HL-60/S4 (cell line): ENCODE measurements around the gene LRRFIP1.
"Not testable (repeated sequence)": the region's sequence is repeated elsewhere in the genome, so short reads cannot be mapped to it uniquely, and the experiment has no call there.

Experiments used
- in situ Hi-C: fragments of 300-500 bp; cut with MboI; formaldehyde crosslinking; loops from 2 replicates; pipeline ENCODE4 v1.14.3; 2022; ENCODE audit warnings: low sequenced_read_pairs

Gene LRRFIP1

GRCh38 chr2:237627441-237628246, at the start of gene LRRFIP1:
TSS of gene LRRFIP1 (plus strand) at chr2:237627587. CDS start at chr2:237627645, 58 bp downstream.
- in situ Hi-C loops: no loop called here

- in situ Hi-C loops: loop anchor here (10.0 kb wide), 1 partner anchor 63 kb away; no protein-coding TSS in a partner anchor
Measured at GRCh38 chr2:237577956-237578870, 49.2 kb upstream of the LRRFIP1 start.

- in situ Hi-C loops: no loop called here
Measured at GRCh38 chr2:237581326-237581725, 46.1 kb upstream of the LRRFIP1 start.

- in situ Hi-C loops: no loop called here
Measured at GRCh38 chr2:237581751-237582746, 45.3 kb upstream of the LRRFIP1 start.

GRCh38 chr2:237583385-237584295, 43.7 kb upstream of the LRRFIP1 start:
- in situ Hi-C loops: no loop called here

- in situ Hi-C loops: no loop called here
Measured at GRCh38 chr2:237585590-237586221, 41.7 kb upstream of the LRRFIP1 start.

GRCh38 chr2:237588044-237588696, 39.2 kb upstream of the LRRFIP1 start:
- in situ Hi-C loops: no loop called here

GRCh38 chr2:237590272-237591140, 36.9 kb upstream of the LRRFIP1 start, which contains the start of gene RAB17:
TSS of gene RAB17 (minus strand) at chr2:237590734. CDS start at chr2:237586154, 4,580 bp downstream.
- in situ Hi-C loops: no loop called here

GRCh38 chr2:237591141-237591881, 36.1 kb upstream of the LRRFIP1 start:
- in situ Hi-C loops: no loop called here

- in situ Hi-C loops: no loop called here
Measured at GRCh38 chr2:237592425-237592980, 34.9 kb upstream of the LRRFIP1 start.

- in situ Hi-C loops: no loop called here
Measured at GRCh38 chr2:237593036-237593435, 34.4 kb upstream of the LRRFIP1 start.

GRCh38 chr2:237593596-237594320, 33.6 kb upstream of the LRRFIP1 start:
- in situ Hi-C loops: no loop called here

- in situ Hi-C loops: no loop called here
Measured at GRCh38 chr2:237594514-237594871, 32.9 kb upstream of the LRRFIP1 start.

GRCh38 chr2:237595829-237596519, 31.4 kb upstream of the LRRFIP1 start:
- in situ Hi-C loops: not testable (repeated sequence)

- in situ Hi-C loops: no loop called here
Measured at GRCh38 chr2:237596520-237597195, 30.7 kb upstream of the LRRFIP1 start.
